Astrocyte (in vitro differentiated cells and primary cell): Measurements from ENCODE around the gene HIVEP2. TPM values are rescaled to one million over a fixed set of nuclear protein-coding genes. Genes with fewer than 3 reads are reported as not detected.

ENCODE experiments used
- DNase-seq: peaks from one replicate; pipeline ENCODE4 v3.0.0-alpha.2; 2010; ENCODE audit warnings: low read depth
- FAIRE-seq: peaks from 2 replicates; lab custom pipeline; 2011; peaks lifted over from hg19 to GRCh38; lab: Jason Lieb, UNC
- H2AFZ ChIP-seq: 2 replicates; pipeline ENCODE4 v1.6.0; 2012; ENCODE audit warnings: low read depth, low read length, inconsistent platforms
- H3K27ac ChIP-seq: 2 replicates; pipeline ENCODE4 v1.5.1; 2011; ENCODE audit warnings: low read depth, low read length, inconsistent platforms
- H3K27me3 ChIP-seq: 2 replicates; pipeline ENCODE4 v1.6.0; 2011; ENCODE audit warnings: low read length, inconsistent platforms; ENCODE audit not compliant: insufficient read depth
- H3K36me3 ChIP-seq: 2 replicates; pipeline ENCODE4 v1.5.1; 2011; ENCODE audit warnings: low read length, inconsistent platforms; ENCODE audit not compliant: insufficient read depth
- H3K4me1 ChIP-seq: 2 replicates; pipeline ENCODE4 v1.5.1; 2011; ENCODE audit warnings: low read length, inconsistent platforms; ENCODE audit not compliant: insufficient read depth
- H3K4me2 ChIP-seq: 2 replicates; pipeline ENCODE4 v1.6.0; 2012; ENCODE audit warnings: low read length, inconsistent platforms
- H3K4me3 ChIP-seq: 2 replicates; pipeline ENCODE4 v1.5.1; 2011; ENCODE audit warnings: low read depth, mild to moderate bottlenecking, low read length, inconsistent platforms; ENCODE audit not compliant: insufficient read depth
- H3K79me2 ChIP-seq: 2 replicates; pipeline ENCODE4 v1.6.0; 2012; ENCODE audit warnings: mild to moderate bottlenecking, low read length, inconsistent platforms; ENCODE audit not compliant: insufficient read depth
- H3K9ac ChIP-seq: 2 replicates; pipeline ENCODE4 v1.6.0; 2012; ENCODE audit warnings: mild to moderate bottlenecking, low read length, inconsistent platforms
- H3K9me3 ChIP-seq: 2 replicates; pipeline ENCODE4 v1.5.1; 2012; ENCODE audit warnings: low read depth, mild to moderate bottlenecking, low read length, inconsistent platforms; ENCODE audit not compliant: insufficient read depth
- H4K20me1 ChIP-seq: 2 replicates; pipeline ENCODE4 v1.6.0; 2012; ENCODE audit warnings: low read length, inconsistent platforms; ENCODE audit not compliant: insufficient read depth
- H3K27ac Mint-ChIP-seq: one replicate; pipeline ENCODE4 v1.8.0; 2021; ENCODE audit warnings: mild to moderate bottlenecking, mixed read lengths; ENCODE audit not compliant: unreplicated experiment
- H3K27me3 Mint-ChIP-seq: one replicate; pipeline ENCODE4 v1.8.0; 2021; ENCODE audit warnings: low read depth, mixed read lengths; ENCODE audit not compliant: unreplicated experiment
- H3K36me3 Mint-ChIP-seq: one replicate; pipeline ENCODE4 v1.8.0; 2021; ENCODE audit warnings: low read depth, mixed read lengths; ENCODE audit not compliant: unreplicated experiment
- H3K4me1 Mint-ChIP-seq: one replicate; pipeline ENCODE4 v1.8.0; 2021; ENCODE audit warnings: low read depth, mixed read lengths; ENCODE audit not compliant: unreplicated experiment
- H3K4me3 Mint-ChIP-seq: one replicate; pipeline ENCODE4 v1.8.0; 2021; ENCODE audit warnings: mild to moderate bottlenecking, moderate library complexity, mixed read lengths; ENCODE audit not compliant: unreplicated experiment
- H3K9me3 Mint-ChIP-seq: one replicate; pipeline ENCODE4 v1.8.0; 2021; ENCODE audit warnings: mild to moderate bottlenecking, mixed read lengths; ENCODE audit not compliant: unreplicated experiment
- CTCF ChIP-seq: IDR thresholded peaks from 2 replicates; pipeline ENCODE4 v1.5.1; 2011; ENCODE audit warnings: low read depth, mild to moderate bottlenecking, inconsistent platforms, low read length, moderate library complexity; ENCODE audit not compliant: insufficient read depth
- EZH2 ChIP-seq: IDR thresholded peaks from 2 replicates; pipeline ENCODE4 v1.6.1; 2012; ENCODE audit warnings: mild to moderate bottlenecking, low read length, inconsistent platforms; ENCODE audit not compliant: insufficient read depth
- total RNA-seq: library from RNA; stranded (reverse); gene quantifications from 2 replicates; pipeline ENCODE4 v1.2.1, GENCODE V29; 2021

HIVEP2 gene
- total RNA-seq, 1 donor from 2014 or later, result 21.2 TPM

DNA sequence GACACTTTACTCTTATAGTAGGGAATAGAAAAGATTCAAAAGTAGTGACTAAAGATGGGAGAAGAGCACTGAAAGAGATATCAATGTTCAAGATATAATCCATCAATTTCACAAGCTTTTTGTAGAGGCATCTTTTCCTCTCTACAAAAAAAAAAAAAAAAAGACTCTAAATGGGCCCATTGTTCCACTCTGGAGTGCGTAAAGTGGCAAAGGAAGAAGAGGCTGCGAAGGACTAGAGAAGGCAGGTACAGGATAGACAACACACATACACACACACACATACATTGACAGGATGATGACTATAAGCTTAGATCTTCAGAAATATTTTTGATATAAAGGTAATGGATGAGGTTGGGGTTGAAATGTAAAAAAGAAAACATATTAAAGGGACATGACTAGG, 157.6 kb downstream of the HIVEP2 start:
- Mint-ChIP-seq H3K27ac (no peak overlapping the region), H3K4me1 (peaks cover 9% of the 10 kb centered on the region), H3K4me3 (no peak overlapping the region), H3K9me3 (no peaks in the 10 kb centered on the region), H3K27me3 (no peaks in the 10 kb centered on the region), H3K36me3 (no peaks in the 10 kb centered on the region)
- H3K27ac ChIP-seq, result no peak overlapping the region
- DNase-seq (no peak), FAIRE-seq (no peak)
- no peak overlapping the region for H3K4me3 ChIP-seq
- TF ChIP-seq CTCF, result no peak
- no peak for TF ChIP-seq EZH2
- H3K4me1 ChIP-seq, result no peaks in the 10 kb centered on the region
- H4K20me1 ChIP-seq, result no peaks in the 10 kb centered on the region
- no peak overlapping the region for H3K9ac ChIP-seq
- no peaks in the 10 kb centered on the region for H3K9me3 ChIP-seq
- H3K36me3 ChIP-seq, result peaks cover 3% of the 10 kb centered on the region
- no peak overlapping the region for H3K4me2 ChIP-seq
- H2AFZ ChIP-seq, result no peak overlapping the region
- H3K79me2 ChIP-seq, result no peaks in the 10 kb centered on the region
- no peaks in the 10 kb centered on the region for H3K27me3 ChIP-seq

GRCh38 chr6:142786476-142786875, 158.5 kb downstream of the HIVEP2 start:
- Mint-ChIP-seq H3K9me3 (no peaks in the 10 kb centered on the region), H3K27me3 (no peaks in the 10 kb centered on the region), H3K4me3 (no peak overlapping the region), H3K4me1 (peaks cover 11% of the 10 kb centered on the region), H3K27ac (no peak overlapping the region), H3K36me3 (peaks cover 3% of the 10 kb centered on the region)
- Histone ChIP-seq H3K4me2 (no peak overlapping the region), H2AFZ (no peak overlapping the region), H4K20me1 (no peaks in the 10 kb centered on the region), H3K79me2 (no peaks in the 10 kb centered on the region), H3K9me3 (no peaks in the 10 kb centered on the region), H3K4me1 (peaks cover under 1% of the 10 kb centered on the region), H3K4me3 (no peak overlapping the region), H3K36me3 (peaks cover 3% of the 10 kb centered on the region), H3K27ac (no peak overlapping the region), H3K9ac (no peak overlapping the region), H3K27me3 (no peaks in the 10 kb centered on the region)
- DNase-seq, result peak; percentile 40
- TF ChIP-seq CTCF, result no peak
- FAIRE-seq, result no peak

GRCh38 chr6:142784344-142784743, 160.6 kb downstream of the HIVEP2 start:
- no peaks in the 10 kb centered on the region for H3K27me3 ChIP-seq
- peak overlapping the region; percentile 69 for H3K27ac Mint-ChIP-seq
- no peaks in the 10 kb centered on the region for H3K27me3 Mint-ChIP-seq
- peaks cover 3% of the 10 kb centered on the region for H3K36me3 ChIP-seq
- no peaks in the 10 kb centered on the region for H4K20me1 ChIP-seq
- H3K4me1 Mint-ChIP-seq, result peaks cover 19% of the 10 kb centered on the region
- no peaks in the 10 kb centered on the region for H3K9me3 Mint-ChIP-seq
- H3K4me3 ChIP-seq, result no peak overlapping the region
- H3K27ac ChIP-seq, result no peak overlapping the region
- H3K36me3 Mint-ChIP-seq, result peaks cover 6% of the 10 kb centered on the region
- H3K4me3 Mint-ChIP-seq, result no peak overlapping the region
- no peaks in the 10 kb centered on the region for H3K79me2 ChIP-seq
- FAIRE-seq (no peak), DNase-seq (peak; percentile 41)
- H3K9me3 ChIP-seq, result no peaks in the 10 kb centered on the region
- H2AFZ ChIP-seq, result no peak overlapping the region
- TF ChIP-seq CTCF (no peak), EZH2 (no peak)
- no peak overlapping the region for H3K4me2 ChIP-seq
- peaks cover 7% of the 10 kb centered on the region for H3K4me1 ChIP-seq
- no peak overlapping the region for H3K9ac ChIP-seq
